GM12878 (cell line): Measurements from ENCODE around the gene RNF152.

ENCODE experiments used
- FOXK2 ChIP-seq: fragments of 450-650 bp; IDR thresholded peaks from 2 replicates; pipeline ENCODE4 v1.6.1; 2017; ENCODE audit warnings: mild to moderate bottlenecking, moderate library complexity
- YY1 ChIP-seq: IDR thresholded peaks from 2 replicates; pipeline ENCODE4 v1.6.1; 2011; ENCODE audit warnings: low read depth, mild to moderate bottlenecking, low read length

DNA sequence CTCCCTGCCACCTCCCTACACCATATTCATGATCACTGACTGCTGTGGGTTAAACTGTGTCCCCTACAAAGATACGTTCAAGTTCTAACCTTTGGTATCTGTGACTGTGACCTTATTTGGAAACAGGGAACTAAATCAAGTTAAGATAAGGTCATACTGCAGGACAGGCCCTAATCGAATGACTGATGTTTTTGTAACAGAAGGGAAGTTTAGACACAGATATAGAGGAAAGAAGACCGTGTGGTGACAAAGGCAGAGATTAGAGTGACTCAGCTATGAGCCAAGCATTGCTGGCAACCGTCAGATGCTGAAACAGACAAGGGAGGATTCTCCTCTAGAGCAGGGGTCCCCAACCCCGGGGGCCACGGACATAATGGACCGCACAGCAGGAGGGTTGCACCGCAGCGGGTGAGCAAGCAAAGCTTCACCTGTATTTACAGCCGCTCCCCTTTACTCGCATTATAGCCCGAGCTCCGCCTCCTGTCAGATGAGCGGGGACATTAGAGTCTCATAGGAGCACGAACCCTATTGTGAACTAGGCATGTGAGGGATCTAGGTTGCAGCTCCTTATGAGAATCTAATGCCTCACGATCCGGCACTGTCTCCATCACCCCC, 28.9 kb upstream of the RNF152 start:
- no peak for TF ChIP-seq YY1
- TF ChIP-seq FOXK2 = no peak
